Mesendoderm (in vitro differentiated cells): ENCODE measurements around the gene IRAK3.
A peak's percentile ranks its signal among the peaks of the same experiment; 100 is the strongest.
"Not testable (repeated sequence)": the region's sequence is repeated elsewhere in the genome, so short reads cannot be mapped to it uniquely, and the experiment has no call there.

Experiments
- DNase-seq: peaks from one replicate; pipeline ENCODE4 v3.0.0; 2013
- H2AK5ac ChIP-seq: 2 replicates; pipeline ENCODE4 v1.6.1; 2013; ENCODE audit warnings: low read length, inconsistent platforms
- H2BK120ac ChIP-seq: 2 replicates; pipeline ENCODE4 v1.6.1; 2013; ENCODE audit warnings: low read depth, mild to moderate bottlenecking, low read length, moderate library complexity, mixed read lengths
- H2BK15ac ChIP-seq: replicated peaks from 2 replicates; pipeline ENCODE4 v1.6.1; 2013; ENCODE audit warnings: low read depth, mild to moderate bottlenecking, moderate library complexity
- H2BK5ac ChIP-seq: 2 replicates; pipeline ENCODE4 v1.6.1; 2013; ENCODE audit warnings: low read length, inconsistent platforms
- H3K18ac ChIP-seq: 2 replicates; pipeline ENCODE4 v1.6.1; 2013; ENCODE audit warnings: mild to moderate bottlenecking, low read length, mixed read lengths
- H3K23ac ChIP-seq: one replicate; pipeline ENCODE4 v1.6.1; 2013; ENCODE audit warnings: low read length
- H3K27ac ChIP-seq: 2 replicates; pipeline ENCODE4 v1.5.1; 2013; ENCODE audit warnings: low read depth, mild to moderate bottlenecking, inconsistent platforms, low read length, moderate library complexity
- H3K27me3 ChIP-seq: 2 replicates; pipeline ENCODE4 v1.6.1; 2013; ENCODE audit warnings: low read length, control low read depth, mild to moderate bottlenecking, inconsistent platforms; ENCODE audit not compliant: insufficient read depth, poor library complexity
- H3K36me3 ChIP-seq: 2 replicates; pipeline ENCODE4 v1.6.1; 2013; ENCODE audit warnings: low read length, inconsistent platforms; ENCODE audit not compliant: control insufficient read depth, insufficient read depth
- H3K4ac ChIP-seq: one replicate; pipeline ENCODE4 v1.6.1; 2013; ENCODE audit warnings: low read depth, mild to moderate bottlenecking, low read length, moderate library complexity
- H3K4me1 ChIP-seq: 2 replicates; pipeline ENCODE4 v1.6.1; 2013; ENCODE audit warnings: low read depth, low read length, inconsistent platforms; ENCODE audit not compliant: control insufficient read depth
- H3K4me2 ChIP-seq: 2 replicates; pipeline ENCODE4 v1.6.1; 2013; ENCODE audit warnings: low read length
- H3K4me3 ChIP-seq: 2 replicates; pipeline ENCODE4 v1.5.1; 2013; ENCODE audit warnings: mild to moderate bottlenecking, low read length
- H3K56ac ChIP-seq: one replicate; pipeline ENCODE4 v1.6.1; 2013; ENCODE audit warnings: low read length
- H3K79me1 ChIP-seq: 2 replicates; pipeline ENCODE4 v1.6.1; 2013; ENCODE audit warnings: low read length, inconsistent platforms
- H3K79me2 ChIP-seq: 2 replicates; pipeline ENCODE4 v1.6.1; 2013; ENCODE audit warnings: mild to moderate bottlenecking, low read length; ENCODE audit not compliant: control insufficient read depth, insufficient read depth
- H3K9ac ChIP-seq: 2 replicates; pipeline ENCODE4 v1.6.1; 2013; ENCODE audit warnings: low read length, inconsistent platforms
- H4K5ac ChIP-seq: one replicate; pipeline ENCODE4 v1.6.1; 2013; ENCODE audit warnings: low read length
- H4K8ac ChIP-seq: one replicate; pipeline ENCODE4 v1.6.1; 2013; ENCODE audit warnings: low read depth, mild to moderate bottlenecking, control low read depth, low read length, moderate library complexity
- WGBS: extraction: QIAGEN DNeasy Blood & Tissue Kit; methylation state at CpG from one replicate; pipeline ENCODE4 v1.1.7; 2013; ENCODE audit warnings: low lambda C conversion rate, missing lambda C conversion rate; ENCODE audit not compliant: insufficient coverage; ENCODE audit errors: extremely low coverage; 5-methylcytosine and 5-hydroxymethylcytosine counted together

Gene IRAK3

DNA sequence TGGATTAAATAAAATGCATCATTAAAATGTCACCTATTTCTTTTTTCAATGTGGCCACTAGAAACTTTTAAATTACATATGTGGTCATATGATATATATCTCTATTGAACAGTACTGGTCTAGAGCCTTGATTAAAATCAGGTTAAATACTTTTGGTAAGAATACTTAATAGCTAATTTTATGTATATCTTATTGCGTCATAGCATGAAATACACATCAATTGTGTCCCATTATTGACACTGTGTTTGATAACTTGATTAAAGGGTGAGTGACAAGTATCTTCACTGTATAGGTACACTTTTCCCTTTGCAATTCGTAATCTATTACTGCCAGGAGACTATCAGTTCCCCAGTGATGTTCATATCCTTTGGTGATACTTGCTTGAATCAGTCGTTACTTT is 108.9 kb downstream of the IRAK3 start:
- no peak overlapping the region for H2BK5ac ChIP-seq

DNA sequence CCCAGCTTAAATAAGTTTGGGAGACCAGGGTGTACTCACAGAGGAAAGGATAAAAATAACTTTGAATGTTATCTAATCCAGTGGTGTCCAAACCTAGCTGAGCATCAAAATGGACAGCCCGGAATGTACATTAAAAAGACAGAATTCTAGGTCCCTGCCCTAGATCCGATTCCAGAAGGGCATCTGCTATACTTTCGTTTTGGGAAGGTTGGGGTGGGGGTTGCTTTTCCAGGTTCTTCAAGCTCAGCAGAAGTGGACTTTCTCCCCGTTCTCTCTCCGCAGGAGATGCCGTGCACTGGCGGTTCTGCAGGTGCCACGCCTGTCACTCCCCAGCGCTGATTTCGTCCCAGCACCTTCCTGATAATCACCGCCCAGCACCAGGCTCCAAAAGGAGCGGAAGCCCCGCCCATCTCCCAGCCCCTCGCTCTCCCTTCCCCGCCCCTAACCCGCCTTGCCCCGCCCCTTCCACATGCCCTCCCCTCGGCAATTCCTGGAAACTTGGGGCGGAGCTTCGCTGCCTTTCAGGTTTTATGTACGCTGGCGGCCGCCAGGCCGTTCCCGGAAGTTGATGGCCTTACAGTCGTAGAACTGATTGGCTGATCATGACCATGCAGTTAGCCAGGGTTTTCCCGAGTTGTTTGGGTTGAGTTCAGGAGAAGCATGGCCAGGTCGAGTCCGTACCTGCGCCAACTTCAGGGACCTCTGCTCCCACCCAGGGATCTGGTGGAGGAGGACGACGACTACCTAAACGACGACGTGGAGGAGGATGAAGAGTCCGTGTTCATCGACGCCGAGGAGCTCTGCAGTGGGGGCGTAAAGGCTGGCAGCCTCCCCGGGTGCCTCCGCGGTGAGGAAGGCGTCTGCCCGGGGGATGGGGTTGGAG is 113.2 kb downstream of the IRAK3 start, which contains the start of gene HELB:
HELB (plus strand) TSS at position 550 of the 883 bp plus-strand sequence; CDS start at position 661, 111 bp downstream.
- Histone ChIP-seq H3K9ac (peak within 1 kb of the TSS; percentile 94), H3K4ac (no peak within 1 kb of the TSS), H3K4me3 (peak within 1 kb of the TSS; percentile 97), H2BK5ac (peak within 1 kb of the TSS; percentile 84), H3K4me2 (peak within 1 kb of the TSS; percentile 88), H2BK120ac (no peak within 1 kb of the TSS), H3K27me3 (no peaks in the 10 kb centered on the region), H3K79me2 (no peaks in the 10 kb centered on the region), H4K5ac (no peak within 1 kb of the TSS), H3K27ac (peak within 1 kb of the TSS; percentile 9), H3K79me1 (peaks cover 2% of the 10 kb centered on the region), H2AK5ac (no peak within 1 kb of the TSS), H4K8ac (no peak within 1 kb of the TSS), H3K4me1 (no peaks in the 10 kb centered on the region), H2BK15ac (no peak within 1 kb of the TSS), H3K23ac (peak within 1 kb of the TSS; percentile 91), H3K18ac (no peak within 1 kb of the TSS), H3K56ac (peak within 1 kb of the TSS; percentile 98), H3K36me3 (no peaks in the 10 kb centered on the region)
- WGBS = no CpG with 5 or more reads among the region's 45 CpGs
- DNase-seq = peak; percentile 99

More for the DNA sequence above, 108.9 kb downstream of the IRAK3 start:
- Histone ChIP-seq H3K27me3 (no peaks in the 10 kb centered on the region), H3K36me3 (no peaks in the 10 kb centered on the region), H3K4me3 (no peak overlapping the region), H4K5ac (no peak overlapping the region), H3K23ac (no peak overlapping the region), H3K79me1 (no peaks in the 10 kb centered on the region), H3K27ac (no peak overlapping the region), H2BK15ac (no peak overlapping the region), H3K4me1 (no peaks in the 10 kb centered on the region), H3K9ac (no peak overlapping the region), H3K4ac (no peak overlapping the region), H3K4me2 (no peak overlapping the region), H3K56ac (no peak overlapping the region), H2BK120ac (no peak overlapping the region), H3K79me2 (no peaks in the 10 kb centered on the region), H2AK5ac (no peak overlapping the region), H3K18ac (no peak overlapping the region), H4K8ac (no peak overlapping the region)
- no CpG with 5 or more reads among the region's 3 CpGs for WGBS
- no peak for DNase-seq

DNA sequence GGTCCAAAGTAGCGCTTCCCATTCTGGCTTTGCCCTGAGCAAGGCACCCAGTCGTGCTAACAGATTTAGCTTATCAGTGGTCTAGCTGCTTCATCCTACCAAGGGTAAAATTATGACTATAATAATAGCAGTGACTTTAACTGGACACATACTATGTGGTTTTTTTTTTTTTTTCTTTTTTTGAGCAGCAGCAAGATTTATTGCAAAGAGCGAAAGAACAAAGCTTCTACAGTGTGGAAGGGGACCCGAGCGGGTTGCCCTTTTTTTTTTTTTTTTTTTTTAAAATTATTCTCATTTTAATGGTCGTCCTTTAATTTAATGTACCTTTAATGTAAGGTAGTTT is 113.8 kb downstream of the IRAK3 start:
- Histone ChIP-seq H3K56ac (peak overlapping the region; percentile 98), H2AK5ac (no peak overlapping the region), H3K79me2 (no peaks in the 10 kb centered on the region), H3K27ac (peak overlapping the region; percentile 9), H3K4ac (no peak overlapping the region), H2BK15ac (no peak overlapping the region), H3K79me1 (peaks cover 2% of the 10 kb centered on the region), H2BK5ac (peak overlapping the region; percentile 84), H3K27me3 (no peaks in the 10 kb centered on the region), H3K4me3 (peak overlapping the region; percentile 97), H3K18ac (no peak overlapping the region), H4K8ac (no peak overlapping the region), H3K9ac (peak overlapping the region; percentile 94), H4K5ac (no peak overlapping the region), H3K4me1 (no peaks in the 10 kb centered on the region), H2BK120ac (no peak overlapping the region), H3K4me2 (peak overlapping the region; percentile 88), H3K23ac (peak overlapping the region; percentile 91), H3K36me3 (no peaks in the 10 kb centered on the region)
- DNase-seq = no peak
- no CpG with 5 or more reads among the region's 6 CpGs for WGBS

DNA sequence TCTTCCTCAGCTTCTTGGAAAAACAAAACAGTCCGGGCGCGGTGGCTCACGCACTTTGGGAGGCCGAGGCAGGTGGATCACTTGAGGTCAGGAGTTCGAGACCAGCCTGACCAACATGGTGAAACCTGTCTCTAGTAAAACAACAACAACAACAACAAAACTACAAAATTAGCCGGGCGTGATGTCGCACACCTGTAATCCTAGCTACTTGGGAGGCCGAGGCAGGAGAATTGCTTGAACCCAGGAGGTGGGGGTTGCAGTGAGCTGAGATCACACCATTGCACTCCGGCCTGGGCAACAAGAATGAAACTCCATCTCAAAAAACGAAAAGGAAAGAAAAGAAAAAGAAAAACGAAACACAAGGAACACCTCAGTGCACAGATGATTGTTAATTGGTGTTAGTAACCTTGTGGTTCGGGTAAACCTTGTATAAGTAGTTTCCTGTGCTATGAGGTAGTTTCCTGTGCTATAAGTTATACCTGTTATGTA is 114.3 kb downstream of the IRAK3 start:
- H3K27ac ChIP-seq, H4K8ac ChIP-seq, H2BK120ac ChIP-seq, H2BK15ac ChIP-seq, H3K79me2 ChIP-seq, H3K4ac ChIP-seq, H3K23ac ChIP-seq, H4K5ac ChIP-seq, DNase-seq, H3K4me3 ChIP-seq, H3K27me3 ChIP-seq, H3K9ac ChIP-seq, H2BK5ac ChIP-seq, H2AK5ac ChIP-seq, H3K18ac ChIP-seq, H3K79me1 ChIP-seq, H3K56ac ChIP-seq, H3K36me3 ChIP-seq, H3K4me2 ChIP-seq, H3K4me1 ChIP-seq: not testable (repeated sequence)
- WGBS = no CpG with 5 or more reads among the region's 14 CpGs
